GM12878 (cell line): ENCODE results near the gene LSM12.

Source experiments
- CEBPB ChIP-seq, 2 experiments: fragments of 150-350 bp in 1 of 2; IDR thresholded peaks; 2 replicates each; pipeline ENCODE4 v1.6.1; 2012 to 2014; ENCODE audit warnings: low read depth in 2 of 2, low read length in 2 of 2, borderline replicate concordance in 1 of 2, inconsistent platforms in 1 of 2
- MTA3 ChIP-seq: IDR thresholded peaks from 2 replicates; pipeline ENCODE4 v1.6.1; 2012; ENCODE audit warnings: low read length, inconsistent platforms, borderline replicate concordance
- NFIC ChIP-seq: IDR thresholded peaks from 2 replicates; pipeline ENCODE4 v1.6.1; 2012; ENCODE audit warnings: low read depth, mild to moderate bottlenecking, inconsistent platforms, low read length, moderate library complexity
- POLR2A ChIP-seq: IDR thresholded peaks from 2 replicates; pipeline ENCODE4 v1.6.1; 2011; ENCODE audit warnings: low read depth, mild to moderate bottlenecking, low read length
- RCOR1 ChIP-seq: conservative IDR thresholded peaks from 2 replicates; pipeline ENCODE4 v1.6.1; 2012; ENCODE audit warnings: low read depth, low read length, improper control_type of control experiment
- ZBED1 ChIP-seq: IDR thresholded peaks from 2 replicates; pipeline ENCODE4 v1.6.1; 2016; ENCODE audit warnings: borderline replicate concordance
- TF ChIP-seq, protein P1 (sequence below): IDR thresholded peaks from 2 replicates; pipeline ENCODE4 v1.6.1; 2011; ENCODE audit warnings: low read depth, mild to moderate bottlenecking, low read length, moderate library complexity, borderline replicate concordance; ENCODE audit errors: extremely low read depth
- TF ChIP-seq, protein P2 (sequence below): IDR thresholded peaks from 2 replicates; pipeline ENCODE4 v1.6.1; 2012; ENCODE audit warnings: low read depth, low read length, improper control_type of control experiment

DNA sequence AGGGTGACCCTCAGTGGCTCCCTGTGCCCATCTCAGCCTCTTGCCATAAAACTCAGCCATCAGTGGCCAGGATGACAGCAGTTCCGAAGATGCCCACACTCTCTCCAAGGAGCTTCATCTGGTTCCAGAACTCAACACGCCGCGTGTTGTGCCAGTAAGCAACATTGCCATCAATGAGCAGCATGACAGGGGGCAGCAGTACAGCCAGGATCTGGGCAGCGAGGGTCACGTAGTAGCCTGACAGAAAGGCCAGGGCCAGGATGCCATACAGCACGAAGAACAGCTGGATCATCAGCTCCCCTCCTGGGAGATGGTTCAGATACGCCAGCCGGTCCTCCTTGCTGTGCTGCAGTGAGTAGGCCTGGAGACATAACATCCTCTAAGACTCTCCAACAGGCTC is 54.6 kb downstream of the LSM12 start:
- TF ChIP-seq CEBPB (IDR thresholded peaks at IDR 0.05; ENCODE audit: borderline replicate concordance in 1 of 2, low read depth in 2 of 2, low read length in 2 of 2), result no peak
- TF ChIP-seq, protein P1, sequence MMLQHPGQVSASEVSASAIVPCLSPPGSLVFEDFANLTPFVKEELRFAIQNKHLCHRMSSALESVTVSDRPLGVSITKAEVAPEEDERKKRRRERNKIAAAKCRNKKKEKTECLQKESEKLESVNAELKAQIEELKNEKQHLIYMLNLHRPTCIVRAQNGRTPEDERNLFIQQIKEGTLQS, result no peak
- TF ChIP-seq, protein P2, sequence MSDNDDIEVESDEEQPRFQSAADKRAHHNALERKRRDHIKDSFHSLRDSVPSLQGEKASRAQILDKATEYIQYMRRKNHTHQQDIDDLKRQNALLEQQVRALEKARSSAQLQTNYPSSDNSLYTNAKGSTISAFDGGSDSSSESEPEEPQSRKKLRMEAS, result no peak
- no peak for TF ChIP-seq MTA3
- no peak for TF ChIP-seq RCOR1
- no peak for TF ChIP-seq ZBED1
- TF ChIP-seq POLR2A, result no peak
- TF ChIP-seq NFIC, result no peak
